HPDE6-E6E7 (cell line): ENCODE measurements around the gene TMEM150A.
"Not testable (repeated sequence)": the region's sequence is repeated elsewhere in the genome, so short reads cannot be mapped to it uniquely, and the experiment has no call there.

Source experiments
- DNase-seq: peaks from one replicate; pipeline ENCODE4 v3.0.0; 2011; ENCODE audit warnings: missing footprints; ENCODE audit errors: extremely low spot score

Gene TMEM150A

GRCh38 chr2:85611705-85612587 lies 9.4 kb upstream of the TMEM150A start, which contains the start of gene C2orf68:
C2orf68 (minus strand) TSS chr2:85612066; CDS start chr2:85611984, 82 bp downstream.
- peak; percentile 85 for DNase-seq

DNA sequence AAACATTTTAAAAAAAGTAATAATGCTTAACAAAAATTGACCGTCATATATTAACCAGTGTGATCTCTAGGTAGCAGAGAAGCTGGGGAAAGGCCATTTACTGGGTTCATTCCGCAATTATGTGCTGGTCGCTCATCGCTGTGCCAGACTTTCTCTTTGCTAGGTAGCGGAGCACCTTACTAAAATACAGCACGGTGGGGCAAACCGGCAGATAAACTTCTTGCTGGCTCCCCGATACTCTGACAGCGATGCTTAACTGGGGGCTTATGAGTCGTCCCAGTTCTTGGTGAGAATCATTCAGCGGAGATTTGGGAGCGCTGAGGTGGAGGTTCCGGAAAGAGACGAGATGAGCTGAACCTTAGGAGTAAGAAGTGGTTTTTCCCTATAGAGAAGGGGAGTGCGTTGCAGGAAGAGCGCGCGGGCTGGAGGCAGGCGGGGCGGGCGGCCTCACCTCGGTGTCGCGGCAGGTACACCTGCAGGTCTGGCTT lies 8.8 kb upstream of the TMEM150A start:
- DNase-seq, result no peak

DNA sequence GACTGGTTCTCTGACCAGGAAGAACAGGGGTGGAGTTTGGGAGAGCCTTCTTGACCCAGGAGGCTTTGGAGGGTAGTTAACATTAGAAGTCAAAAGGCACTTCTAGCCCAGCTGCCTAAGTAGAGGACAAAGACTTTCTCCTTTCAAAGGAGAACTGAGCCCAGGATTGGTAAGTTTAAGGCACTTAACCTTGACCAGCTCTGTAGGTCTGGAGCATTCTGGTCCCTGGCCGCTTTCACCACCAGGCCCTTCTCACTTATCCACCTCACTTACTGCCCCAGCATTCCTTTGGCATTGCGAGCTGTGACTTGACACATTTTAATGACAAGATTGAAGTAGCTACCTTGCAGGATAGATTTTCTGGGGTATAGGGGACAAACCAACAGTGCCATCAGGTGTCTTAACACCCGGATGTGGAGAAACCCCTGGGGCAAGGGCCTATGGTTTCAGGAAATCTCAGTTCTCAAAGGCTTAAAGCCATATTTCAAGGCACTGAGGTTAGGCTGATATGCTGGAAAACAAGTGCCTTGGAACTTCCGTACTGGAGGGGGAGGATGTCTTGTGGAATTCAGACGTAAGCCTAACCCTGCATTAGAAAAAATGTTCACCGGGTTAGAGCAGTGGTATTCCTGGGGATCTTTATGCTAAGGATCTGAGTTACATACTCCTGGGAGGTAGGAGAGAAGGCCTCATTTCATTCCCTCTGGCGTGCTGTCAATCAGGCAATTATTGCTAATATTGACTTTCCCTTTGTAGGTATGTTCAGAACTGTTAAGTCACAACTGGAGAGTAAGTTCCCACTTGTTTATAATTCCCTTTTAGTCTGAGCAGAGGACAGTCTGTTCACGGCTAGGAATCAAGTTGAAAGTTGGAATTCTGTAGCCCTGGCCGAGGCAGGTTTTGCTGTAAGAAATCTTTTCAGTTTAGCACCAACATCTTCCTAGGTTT lies 5.0 kb upstream of the TMEM150A start:
- no peak for DNase-seq

DNA sequence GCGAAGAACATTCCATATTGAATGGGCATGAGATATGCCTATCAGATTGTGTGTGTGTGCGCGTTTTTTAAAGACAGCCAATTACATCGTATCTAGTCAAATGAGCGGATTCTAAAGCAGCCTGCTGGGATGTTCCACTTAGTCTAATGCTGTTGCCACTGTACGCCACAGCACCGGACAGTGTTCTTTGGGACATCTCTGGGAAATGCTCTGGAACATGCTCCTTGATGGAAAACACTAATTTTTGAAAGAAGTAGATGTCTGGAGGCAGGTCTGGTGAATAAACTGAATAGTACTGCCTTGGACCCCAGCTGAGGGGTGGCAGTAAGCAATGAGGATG lies 3.6 kb upstream of the TMEM150A start:
- DNase-seq, result no peak

DNA sequence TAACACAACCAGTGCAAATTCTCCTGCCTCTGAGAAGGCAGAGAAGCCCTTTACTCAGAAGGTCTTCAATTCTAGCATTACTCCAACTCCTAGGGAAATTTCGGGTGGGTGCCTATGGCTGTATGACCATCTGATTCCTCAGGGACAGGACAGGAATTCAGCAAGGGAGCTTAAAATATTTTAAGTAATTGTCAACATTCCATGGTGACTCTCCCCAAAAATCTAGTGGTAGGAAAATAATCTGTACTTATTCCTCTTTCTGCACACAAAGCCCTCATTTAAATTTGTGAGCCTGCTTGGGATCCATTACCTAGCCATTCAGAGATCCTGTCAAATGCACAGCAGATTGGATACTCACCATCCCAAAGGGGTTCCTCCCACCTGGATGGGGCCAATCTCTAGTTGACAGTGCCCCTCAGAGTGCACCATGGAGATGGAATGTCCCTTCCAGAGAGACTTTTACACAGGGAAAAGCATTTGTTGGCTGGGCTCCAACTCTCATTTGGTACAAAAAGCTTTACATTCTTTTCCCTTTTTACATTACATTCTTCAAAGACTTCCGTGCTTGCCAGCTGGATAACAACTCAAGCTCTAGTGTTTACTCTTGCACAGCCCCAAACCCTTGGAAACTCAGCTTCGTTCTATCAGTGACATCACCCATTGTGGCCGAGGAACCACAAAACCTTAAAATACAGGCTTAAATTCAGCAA lies 3.1 kb upstream of the TMEM150A start:
- DNase-seq, result no peak

GRCh38 chr2:85604568-85605339 lies 2.3 kb upstream of the TMEM150A start:
- DNase-seq, result no peak

- DNase-seq, result not testable (repeated sequence)
These were observed 1.6 kb upstream of the TMEM150A start for GRCh38 chr2:85604133-85604444.

GRCh38 chr2:85601771-85602475 lies 575 bp downstream of the TMEM150A start:
- DNase-seq, result peak; percentile 47

DNA sequence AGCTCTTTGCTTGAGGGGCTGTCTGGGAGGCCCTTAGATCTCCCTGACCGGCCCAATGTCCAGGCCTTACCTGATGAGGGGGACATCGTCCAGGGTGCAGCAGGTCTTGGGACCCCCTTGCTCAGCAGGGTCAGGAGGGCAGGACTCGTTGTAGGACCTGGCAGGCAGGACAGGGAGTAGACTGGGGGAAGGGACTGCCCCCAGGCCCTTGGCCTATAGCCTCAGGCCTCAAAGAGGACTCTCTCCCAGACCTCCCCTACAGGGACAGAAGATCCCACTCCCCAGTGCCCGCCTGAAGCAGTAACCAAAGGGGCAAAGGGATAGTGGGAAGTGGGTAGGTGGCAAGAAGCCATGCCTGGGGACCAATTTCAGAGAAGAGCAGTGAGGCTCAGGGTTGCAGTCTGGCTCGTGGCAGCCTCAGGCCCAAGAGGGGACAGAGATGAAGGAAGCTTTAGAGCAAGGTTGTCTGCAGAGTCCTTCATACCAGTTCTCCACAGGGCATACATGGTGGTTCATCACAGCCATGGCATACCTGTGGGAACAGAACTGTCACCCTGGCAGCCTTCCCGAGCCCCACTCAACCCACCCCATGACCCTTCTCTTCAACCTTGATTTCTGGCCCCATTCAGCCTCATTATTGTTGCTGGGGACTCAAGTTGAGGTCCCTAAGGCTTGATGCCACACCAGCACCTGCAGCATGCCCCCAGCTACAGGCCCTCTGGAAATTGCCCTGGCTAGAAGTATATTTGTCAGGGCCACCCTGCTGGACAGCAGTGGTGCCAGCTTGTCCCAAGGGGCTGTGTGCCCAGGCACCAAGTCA lies 1.3 kb downstream of the TMEM150A start:
- DNase-seq, result no peak

DNA sequence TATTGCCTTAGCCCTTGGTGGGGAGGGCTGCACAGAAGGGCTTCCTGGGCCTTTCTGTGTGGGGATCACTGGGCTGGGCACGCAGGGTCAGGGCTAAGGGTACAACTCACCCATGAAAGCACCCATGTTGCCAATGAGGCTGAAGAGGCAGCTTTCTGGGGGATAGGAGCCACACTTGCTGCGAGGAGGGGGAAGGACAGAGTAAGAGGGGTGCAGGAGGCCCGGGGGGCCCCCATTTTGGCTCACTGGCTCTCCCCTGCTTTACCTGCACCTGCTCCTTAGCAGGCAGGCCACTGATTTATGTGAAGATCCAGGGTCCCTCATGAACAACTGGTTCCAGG lies 2.3 kb downstream of the TMEM150A start:
- no peak for DNase-seq

DNA sequence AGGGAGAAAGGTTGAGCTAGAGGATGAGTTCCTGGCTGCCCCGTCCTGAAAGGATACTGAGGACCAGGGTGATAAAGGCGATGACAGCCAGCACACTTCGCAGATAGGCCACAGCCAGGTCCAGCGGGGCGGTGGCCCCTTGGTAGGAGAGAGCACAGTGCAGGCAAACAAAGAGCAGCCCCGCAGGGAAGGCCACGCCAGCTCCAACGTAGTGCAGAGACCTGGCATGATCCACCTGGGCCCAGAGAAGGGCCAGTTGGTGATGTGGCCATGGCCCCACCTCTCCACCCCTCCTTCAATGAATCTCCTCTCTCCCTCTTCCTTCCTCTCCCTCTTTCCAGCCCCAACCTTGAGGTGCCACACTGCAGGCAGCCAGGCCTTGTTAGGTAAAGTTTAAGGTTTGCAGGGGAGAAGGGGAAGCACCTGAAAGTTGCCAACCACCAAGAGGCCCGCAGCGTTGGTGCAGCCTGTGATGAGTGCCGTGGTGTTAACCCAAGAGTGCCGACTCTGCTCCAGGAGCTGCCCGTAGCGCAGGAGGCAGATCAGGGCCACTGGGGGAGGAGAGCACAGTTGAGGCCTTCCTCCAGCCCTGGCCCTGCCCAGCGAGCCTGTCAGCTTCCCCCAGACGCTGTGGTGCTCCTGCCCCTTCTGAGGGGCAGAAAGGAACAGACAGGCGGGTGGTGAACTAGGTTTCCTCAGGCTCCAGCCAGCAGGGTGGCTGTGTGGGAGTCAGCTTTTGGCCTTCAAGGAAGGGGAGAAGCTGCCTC lies 2.8 kb downstream of the TMEM150A start:
- DNase-seq, result no peak

DNA sequence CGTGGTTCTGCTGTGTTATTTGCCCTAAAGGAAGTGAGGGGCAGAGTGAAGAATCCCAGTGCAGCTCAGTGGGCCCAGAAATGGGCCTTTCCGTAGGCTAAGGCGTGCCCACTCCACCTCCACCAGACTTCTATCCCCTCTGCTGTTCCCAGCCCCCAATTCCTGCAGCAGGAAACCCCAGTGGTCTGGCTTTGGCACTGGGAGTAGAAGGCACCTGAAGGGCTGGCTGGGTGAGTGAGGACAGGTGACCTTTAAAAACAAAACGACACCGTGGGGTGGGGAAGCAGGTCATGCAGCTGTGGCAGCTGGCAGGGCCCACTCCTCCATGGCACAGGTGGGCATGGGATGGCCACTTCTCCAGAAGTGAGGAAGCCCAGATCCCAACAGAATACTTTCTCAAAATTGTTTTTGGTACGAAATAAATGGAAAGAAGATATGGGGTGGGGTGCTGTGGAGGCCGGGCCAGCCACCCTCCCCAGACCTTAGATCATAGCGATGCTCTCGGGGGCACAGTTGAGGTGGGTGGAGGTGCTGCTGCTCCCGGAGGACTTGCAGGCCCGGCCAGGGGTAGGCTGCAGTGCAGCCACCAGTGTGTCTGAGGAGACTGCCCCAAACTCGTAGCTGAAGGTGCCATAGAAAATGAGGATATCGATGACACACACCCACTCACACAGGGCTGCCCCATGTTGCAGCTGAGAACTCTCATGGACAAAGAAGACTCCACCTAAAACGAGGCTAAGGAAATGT lies 3.7 kb downstream of the TMEM150A start:
- DNase-seq, result no peak

GRCh38 chr2:85597241-85597640 lies 5.3 kb downstream of the TMEM150A start:
- no peak for DNase-seq

DNA sequence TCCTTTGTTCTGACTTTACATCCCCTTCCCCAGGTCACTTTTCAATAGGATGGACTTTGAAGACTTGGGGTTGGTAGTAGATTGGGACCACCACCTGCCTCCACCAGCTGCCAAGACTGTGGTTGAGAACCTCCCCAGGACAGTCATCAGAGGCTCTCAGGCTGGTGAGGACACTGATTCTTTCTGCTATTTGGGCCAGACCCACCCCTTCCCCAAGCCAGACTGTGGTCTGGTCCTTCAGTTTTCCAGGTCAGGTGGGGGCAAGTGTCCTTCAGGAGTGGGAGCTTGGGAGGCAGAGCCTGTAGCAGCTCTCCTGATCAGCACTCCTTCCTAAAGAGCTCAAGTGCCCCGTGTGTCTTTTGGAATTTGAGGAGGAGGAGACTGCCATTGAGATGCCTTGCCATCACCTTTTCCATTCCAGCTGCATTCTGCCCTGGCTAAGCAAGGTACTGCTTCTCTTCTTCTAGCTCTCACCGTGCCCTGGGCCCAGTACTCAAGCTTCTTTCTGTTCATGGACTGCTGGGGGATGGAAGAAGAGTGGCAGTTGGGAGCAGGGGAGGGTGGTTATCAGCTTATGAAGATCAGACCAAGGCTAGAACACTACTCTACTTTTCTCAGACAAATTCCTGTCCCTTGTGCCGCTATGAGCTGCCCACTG lies 5.9 kb downstream of the TMEM150A start:
- DNase-seq, result no peak

GRCh38 chr2:85596026-85596333 lies 6.5 kb downstream of the TMEM150A start:
- DNase-seq, result no peak

- peak; percentile 98 for DNase-seq
These were observed 7.0 kb downstream of the TMEM150A start, which contains the start of gene RNF181 for GRCh38 chr2:85595301-85596025. RNF181 (plus strand) TSS chr2:85595745; CDS start chr2:85595764, 19 bp downstream.

- no peak for DNase-seq
These were observed 7.7 kb downstream of the TMEM150A start for GRCh38 chr2:85594715-85595300.
